Stimulated activated CD8-positive, alpha-beta memory T cell treated with anti-CD3 and anti-CD28 coated beads, Interleukin-4, amount 100 ng/mL, for 1 hour (primary cell): ENCODE results near the gene LIPC.

Source experiments
- DNase-seq, 2 donors: peaks; one replicate each; pipeline ENCODE4 v3.0.0-alpha.2; 2020; ENCODE audit warnings: low read depth in 2 of 2, low spot score in 1 of 2

Gene LIPC

GRCh38 chr15:58549013-58549784 is 117.4 kb downstream of the LIPC start:
- DNase-seq: no peak

DNA sequence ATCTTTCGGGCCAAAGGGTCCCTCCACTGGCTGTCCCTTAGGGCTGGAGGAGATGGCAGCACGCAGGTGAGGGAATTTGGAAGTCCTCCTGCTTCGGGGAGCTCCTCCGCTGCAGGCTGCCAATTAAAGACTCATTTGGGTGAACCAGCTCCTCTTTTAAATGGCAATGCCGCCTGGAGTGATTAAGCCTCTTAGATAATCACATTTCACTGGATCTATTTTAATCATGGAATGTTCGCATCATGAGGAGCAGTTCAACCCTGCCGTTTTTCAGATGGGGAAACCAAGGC is 117.9 kb downstream of the LIPC start:
- no peak for DNase-seq

GRCh38 chr15:58551084-58551763 is 119.4 kb downstream of the LIPC start:
- no peak for DNase-seq

- DNase-seq: no peak
These were observed 120.1 kb downstream of the LIPC start for GRCh38 chr15:58551764-58552504.

DNA sequence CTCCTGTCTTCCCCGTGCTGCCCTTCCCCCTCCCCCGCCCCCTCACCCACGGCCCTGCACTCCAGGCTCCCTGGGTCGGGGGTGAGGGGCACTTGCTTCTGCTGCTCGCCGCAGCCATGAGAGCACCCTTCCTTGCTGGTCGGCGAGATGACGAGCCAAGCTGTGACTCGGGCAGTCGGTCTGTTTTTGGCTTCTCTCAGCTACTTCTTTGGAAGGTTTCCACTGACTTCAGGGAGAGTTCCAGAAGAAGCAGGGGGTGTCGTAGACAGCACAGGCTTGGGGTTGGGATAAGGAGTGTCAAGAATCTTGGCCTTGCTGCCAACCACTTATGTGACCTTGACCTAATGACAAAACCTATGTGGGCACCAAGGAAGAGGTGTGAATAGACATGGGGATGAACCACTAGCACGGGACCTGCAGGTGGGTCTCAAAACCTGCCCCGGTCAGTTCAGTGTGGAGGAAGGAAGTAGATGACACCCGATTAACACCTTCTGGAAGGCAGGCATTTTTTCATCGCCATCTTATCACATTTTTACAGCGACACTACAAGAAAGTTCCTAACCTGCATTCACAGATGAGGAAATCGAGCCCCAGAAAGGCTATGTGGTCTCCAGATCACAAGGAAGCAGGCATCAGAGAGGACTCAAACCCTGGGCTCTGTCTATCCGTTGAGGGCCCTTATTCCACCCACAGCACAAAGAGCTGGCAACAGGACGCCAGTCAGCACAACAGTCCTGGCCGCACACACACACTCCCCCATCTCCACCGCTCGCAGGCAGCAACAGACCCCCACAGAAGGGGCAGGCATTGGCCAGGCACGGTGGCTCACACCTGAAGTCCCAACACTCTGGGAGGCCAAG is 120.9 kb downstream of the LIPC start:
- no peak for DNase-seq

GRCh38 chr15:58553365-58553918 is 121.7 kb downstream of the LIPC start:
- no peak for DNase-seq

DNA sequence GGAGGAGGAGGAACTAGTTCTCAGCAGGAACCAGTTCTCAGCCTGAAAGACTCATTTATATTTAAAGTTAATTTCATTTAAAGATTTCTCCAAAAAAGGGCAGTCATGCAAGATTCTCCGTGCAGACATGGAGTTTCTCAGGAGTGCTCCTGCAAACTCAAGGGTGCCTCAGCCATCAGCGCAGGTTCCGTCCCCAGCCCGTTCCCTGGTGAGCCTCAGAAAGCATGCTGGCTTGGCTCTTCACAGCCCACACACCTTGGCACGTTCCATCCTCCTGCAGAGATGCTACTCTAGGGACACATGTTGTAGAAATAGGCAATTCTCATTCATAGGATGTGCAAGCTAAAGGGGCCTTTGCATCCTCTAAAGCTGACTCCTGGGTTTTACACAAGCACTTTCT is 123.0 kb downstream of the LIPC start:
- DNase-seq: no peak

DNA sequence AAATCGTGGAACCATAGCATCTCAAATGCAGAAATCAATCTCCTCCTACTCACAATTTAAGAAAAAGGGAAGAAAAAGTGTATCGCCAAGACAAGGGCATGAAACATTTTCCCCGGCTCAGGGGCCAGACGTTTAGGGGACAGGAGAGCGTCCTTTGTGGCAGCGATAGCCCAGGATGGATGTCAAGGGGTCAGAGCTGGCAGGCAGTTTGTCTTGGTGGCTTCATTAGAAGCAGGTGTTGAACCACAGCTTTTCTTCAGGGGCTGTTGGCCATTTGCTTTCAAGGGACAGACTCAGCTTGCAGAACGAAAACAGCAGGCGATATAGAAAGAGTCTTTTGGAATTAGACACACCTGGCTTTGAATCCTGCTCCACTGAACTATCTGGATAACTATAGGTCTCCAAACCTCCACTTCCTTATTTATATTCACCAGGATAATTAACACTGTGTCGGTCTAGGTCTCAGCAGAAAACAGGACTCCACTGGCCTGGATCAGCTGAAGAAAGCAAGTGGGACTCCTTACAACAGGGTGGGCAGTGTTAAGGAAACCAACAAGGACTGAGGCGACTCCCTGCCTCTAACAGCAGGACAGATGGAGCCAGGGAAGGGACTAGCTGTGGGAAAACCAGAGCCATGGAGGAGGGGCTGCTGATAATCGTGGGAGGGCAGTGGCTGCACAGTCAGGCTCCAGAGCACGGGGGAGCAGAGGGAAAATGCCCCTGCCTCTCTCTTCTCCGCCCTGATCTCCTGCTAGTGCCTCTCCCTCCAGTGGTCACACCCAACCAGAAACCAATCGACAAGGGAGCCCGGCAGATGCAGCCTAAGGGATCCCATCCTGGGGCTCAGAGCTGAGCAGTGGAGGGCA is 123.6 kb downstream of the LIPC start:
- no peak for DNase-seq

DNA sequence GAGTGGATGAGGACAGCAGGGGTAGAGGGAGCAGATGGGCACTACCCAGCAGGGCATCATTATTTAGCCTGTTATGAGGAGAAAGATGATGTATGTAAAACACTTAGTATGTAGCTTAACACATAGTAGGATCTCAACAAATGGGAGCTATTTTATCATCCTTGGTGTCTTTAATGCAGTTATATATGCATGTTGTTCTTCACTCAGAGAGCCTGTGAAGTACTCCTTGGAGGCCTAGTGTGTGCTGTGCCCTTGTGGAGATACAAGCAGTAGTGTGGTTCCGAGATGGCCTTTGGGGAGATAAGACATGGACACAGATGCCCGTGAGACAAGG is 124.2 kb downstream of the LIPC start:
- no peak for DNase-seq

GRCh38 chr15:58556541-58556940 is 124.8 kb downstream of the LIPC start:
- DNase-seq: no peak

- no peak for DNase-seq
These were observed 127.0 kb downstream of the LIPC start for GRCh38 chr15:58558777-58559176.

DNA sequence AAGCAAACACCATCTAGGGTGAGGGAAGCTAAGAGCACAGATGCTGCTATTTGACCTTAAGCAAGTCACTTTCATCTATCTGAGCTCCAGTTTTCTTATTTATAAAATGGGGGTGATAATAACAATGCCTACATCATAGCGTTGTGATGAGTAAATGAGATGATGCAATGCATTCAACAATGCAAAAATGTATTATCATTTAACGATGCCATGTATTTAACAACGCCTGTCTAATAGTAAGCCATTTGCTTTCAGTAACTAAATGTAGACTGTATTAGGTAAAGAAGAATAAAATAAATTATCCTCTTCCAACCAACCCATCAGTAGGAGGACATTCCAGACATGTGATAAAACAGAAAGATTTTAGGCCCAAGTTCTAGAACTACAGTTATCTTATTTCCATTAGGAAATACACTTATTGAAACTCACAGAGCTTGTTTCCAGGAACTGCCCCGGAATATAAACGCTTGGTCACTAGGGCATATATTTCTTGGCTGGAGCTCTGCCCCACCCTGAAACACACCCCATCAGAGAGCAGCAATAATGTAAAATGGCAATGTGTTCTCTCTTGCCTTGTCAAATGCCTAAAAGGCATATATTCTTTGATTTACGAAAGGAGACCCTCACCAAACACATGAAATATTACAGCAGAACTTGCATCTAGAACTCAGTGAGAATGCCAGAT is 128.3 kb downstream of the LIPC start:
- no peak for DNase-seq

DNA sequence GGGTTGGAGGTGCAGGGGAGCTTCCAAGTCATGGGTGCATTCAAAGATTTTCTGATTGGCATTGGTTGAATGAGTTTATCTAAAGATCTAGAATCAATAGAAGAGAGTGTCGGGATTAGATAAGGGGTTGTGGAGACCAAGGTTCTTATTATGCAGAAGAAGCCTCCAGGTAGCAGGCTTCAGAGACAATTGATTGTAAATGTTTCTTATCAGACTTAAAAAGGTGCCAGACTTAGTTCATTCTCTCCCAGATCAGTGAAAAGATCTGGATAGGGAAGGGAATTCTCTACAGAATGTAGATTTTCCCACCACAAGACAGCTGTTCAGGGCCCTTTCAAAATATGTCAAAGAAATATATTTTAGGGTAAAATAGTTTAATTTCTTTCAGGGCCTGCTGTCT is 129.5 kb downstream of the LIPC start:
- DNase-seq: no peak

DNA sequence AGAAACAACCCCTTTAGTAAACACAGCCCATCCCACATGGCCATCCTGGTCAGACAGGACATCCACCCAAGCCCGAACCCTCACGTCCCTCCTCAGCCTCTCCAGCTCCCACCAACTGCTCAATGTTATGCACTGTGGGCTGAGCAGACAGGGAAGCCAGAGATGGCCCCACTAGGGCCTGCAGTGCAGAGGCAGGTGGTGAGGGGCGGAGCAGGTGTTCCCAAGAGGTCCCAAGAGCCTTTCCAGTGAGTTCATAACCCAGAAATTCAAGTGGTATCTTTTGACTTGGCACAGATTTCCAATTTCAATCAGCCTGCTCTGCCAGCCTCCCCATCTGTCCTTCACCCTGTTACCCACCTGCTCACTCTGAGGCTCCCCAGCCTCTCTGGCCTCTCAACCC is 130.3 kb downstream of the LIPC start:
- DNase-seq: no peak

GRCh38 chr15:58564981-58565380 is 133.2 kb downstream of the LIPC start:
- no peak for DNase-seq

GRCh38 chr15:58565619-58566018 is 133.8 kb downstream of the LIPC start:
- DNase-seq: no peak

GRCh38 chr15:58566029-58566428 is 134.2 kb downstream of the LIPC start:
- no peak for DNase-seq

- no peak for DNase-seq
These were observed 136.4 kb downstream of the LIPC start for GRCh38 chr15:58568157-58568571.

GRCh38 chr15:58569455-58569854 is 137.7 kb downstream of the LIPC start:
- DNase-seq: no peak

GRCh38 chr15:58571491-58571890 is 139.7 kb downstream of the LIPC start:
- no peak for DNase-seq
